ENCODE results near the gene TRIM67. TPM values are rescaled to one million over a fixed set of nuclear protein-coding genes. Genes with fewer than 3 reads are reported as not detected.

Gene TRIM67
- total RNA-seq, 1 experiment from 2014 or later: not detected

DNA sequence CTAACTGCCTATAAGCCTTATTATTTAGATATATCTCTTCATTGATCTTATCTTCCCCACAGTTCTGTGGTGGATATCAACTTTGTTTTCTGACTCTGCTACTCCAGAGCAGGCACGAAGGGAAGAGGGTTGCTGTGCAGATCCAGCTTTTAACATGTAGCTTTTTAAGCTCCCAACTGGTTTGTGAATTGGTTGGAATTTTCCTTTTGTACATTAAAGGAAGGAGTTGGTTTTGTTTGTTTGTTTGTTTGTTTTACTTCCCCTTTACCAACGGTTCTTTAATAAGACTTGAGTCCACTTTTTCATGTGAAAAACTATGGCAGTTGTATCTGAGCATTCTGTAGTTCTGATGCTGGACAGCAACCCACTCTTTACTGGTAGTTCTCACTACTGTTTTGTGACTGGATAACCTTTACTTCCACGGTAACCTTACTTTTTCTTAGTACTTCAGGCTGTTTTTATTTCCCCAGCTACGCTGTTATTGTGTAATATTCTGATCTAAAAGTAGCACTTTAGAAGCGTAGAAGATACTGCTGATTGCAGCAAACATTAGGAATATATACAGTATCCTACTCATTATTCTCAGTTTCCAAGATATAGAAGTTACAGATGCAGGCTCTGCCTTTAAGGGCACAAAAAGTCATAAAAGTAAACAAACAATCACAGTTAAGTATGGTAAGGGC, 80.8 kb downstream of the TRIM67 start (continued):
- TF ChIP-seq, protein P1, sequence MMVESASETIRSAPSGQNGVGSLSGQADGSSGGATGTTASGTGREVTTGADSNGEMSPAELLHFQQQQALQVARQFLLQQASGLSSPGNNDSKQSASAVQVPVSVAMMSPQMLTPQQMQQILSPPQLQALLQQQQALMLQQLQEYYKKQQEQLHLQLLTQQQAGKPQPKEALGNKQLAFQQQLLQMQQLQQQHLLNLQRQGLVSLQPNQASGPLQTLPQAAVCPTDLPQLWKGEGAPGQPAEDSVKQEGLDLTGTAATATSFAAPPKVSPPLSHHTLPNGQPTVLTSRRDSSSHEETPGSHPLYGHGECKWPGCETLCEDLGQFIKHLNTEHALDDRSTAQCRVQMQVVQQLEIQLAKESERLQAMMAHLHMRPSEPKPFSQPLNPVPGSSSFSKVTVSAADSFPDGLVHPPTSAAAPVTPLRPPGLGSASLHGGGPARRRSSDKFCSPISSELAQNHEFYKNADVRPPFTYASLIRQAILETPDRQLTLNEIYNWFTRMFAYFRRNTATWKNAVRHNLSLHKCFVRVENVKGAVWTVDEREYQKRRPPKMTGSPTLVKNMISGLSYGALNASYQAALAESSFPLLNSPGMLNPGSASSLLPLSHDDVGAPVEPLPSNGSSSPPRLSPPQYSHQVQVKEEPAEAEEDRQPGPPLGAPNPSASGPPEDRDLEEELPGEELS (CRISPR knock-in tag; IDR thresholded peaks at IDR 0.05): no peak
- TF ChIP-seq TCF7 (CRISPR knock-in tag; IDR thresholded peaks at IDR 0.05; ENCODE audit: low read depth) (no peak), RELA (CRISPR knock-in tag; IDR thresholded peaks at IDR 0.05; ENCODE audit: borderline replicate concordance) (no peak)

DNA sequence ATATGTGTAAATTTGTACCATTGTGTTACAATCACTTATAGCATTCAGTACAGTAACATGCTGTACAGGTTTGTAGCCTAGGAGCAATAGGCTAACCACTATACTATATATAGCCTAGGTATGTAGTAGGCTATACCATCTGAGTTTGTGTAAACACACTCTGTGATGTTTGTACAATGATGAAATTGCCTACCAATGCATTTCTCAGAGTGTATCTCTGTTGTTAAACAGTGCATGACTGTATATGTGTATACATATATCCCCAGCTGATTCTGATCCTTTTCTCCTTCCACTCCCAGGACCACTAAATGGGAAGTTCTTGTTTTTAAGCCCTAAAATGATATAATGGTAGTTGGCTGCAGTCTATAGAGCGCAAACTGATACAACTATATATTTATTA, 86.9 kb downstream of the TRIM67 start:
- Mint-ChIP-seq H3K4me1 (no peaks in the 10 kb centered on the region), H3K4me3 (no peak overlapping the region), H3K9me3 (no peaks in the 10 kb centered on the region), H3K36me3 (peaks cover 9% of the 10 kb centered on the region), H3K27me3 (ENCODE audit: low read depth) (no peaks in the 10 kb centered on the region), H3K27ac (no peak overlapping the region)
- ATAC-seq (no peak), DNase-seq (ENCODE audit: low spot score) (no peak)
- CTCF ChIA-PET: no interaction called here
- POLR2A ChIA-PET: no interaction called here
- TF ChIP-seq GABPB1 (CRISPR knock-in tag; IDR thresholded peaks at IDR 0.05) (peak; percentile 86), GRHL2 (CRISPR knock-in tag; IDR thresholded peaks at IDR 0.05; ENCODE audit: insufficient replicate concordance, severe bottlenecking) (no peak)
- TF ChIP-seq, protein P2, sequence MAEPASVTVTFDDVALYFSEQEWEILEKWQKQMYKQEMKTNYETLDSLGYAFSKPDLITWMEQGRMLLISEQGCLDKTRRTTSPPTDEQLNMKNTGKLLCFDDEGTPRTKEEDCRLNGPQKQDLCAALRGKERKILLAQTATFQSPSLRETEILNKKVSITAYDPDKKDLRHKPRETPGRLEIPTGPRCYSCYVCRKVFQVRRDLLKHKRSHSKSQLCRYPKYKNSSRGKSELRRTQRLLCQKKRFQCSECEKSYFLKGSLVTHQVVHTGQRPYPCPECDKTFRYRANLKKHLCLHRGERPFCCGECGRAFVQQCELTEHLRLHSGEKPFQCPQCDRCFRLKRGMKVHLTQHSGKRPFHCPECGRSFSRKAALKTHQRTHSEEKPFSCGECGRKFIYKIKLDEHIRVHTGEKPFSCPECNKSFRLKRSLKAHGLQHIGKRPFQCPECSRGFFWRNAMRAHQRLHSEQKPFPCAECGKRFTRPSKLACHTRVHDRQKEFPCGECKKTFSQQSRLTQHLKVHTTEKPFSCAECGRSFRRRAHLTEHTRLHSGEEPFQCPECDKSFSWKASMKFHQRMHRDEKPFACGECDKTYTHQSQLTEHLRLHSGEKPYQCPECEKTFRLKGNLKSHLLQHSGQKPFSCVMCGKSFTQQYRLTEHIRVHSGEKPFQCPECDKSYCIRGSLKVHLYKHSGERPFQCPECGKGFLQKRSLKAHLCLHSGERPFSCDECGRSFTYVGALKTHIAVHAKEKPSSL (CRISPR knock-in tag; conservative IDR thresholded peaks at IDR 0.05): no peak
- TF ChIP-seq, protein P3, sequence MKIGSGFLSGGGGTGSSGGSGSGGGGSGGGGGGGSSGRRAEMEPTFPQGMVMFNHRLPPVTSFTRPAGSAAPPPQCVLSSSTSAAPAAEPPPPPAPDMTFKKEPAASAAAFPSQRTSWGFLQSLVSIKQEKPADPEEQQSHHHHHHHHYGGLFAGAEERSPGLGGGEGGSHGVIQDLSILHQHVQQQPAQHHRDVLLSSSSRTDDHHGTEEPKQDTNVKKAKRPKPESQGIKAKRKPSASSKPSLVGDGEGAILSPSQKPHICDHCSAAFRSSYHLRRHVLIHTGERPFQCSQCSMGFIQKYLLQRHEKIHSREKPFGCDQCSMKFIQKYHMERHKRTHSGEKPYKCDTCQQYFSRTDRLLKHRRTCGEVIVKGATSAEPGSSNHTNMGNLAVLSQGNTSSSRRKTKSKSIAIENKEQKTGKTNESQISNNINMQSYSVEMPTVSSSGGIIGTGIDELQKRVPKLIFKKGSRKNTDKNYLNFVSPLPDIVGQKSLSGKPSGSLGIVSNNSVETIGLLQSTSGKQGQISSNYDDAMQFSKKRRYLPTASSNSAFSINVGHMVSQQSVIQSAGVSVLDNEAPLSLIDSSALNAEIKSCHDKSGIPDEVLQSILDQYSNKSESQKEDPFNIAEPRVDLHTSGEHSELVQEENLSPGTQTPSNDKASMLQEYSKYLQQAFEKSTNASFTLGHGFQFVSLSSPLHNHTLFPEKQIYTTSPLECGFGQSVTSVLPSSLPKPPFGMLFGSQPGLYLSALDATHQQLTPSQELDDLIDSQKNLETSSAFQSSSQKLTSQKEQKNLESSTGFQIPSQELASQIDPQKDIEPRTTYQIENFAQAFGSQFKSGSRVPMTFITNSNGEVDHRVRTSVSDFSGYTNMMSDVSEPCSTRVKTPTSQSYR (CRISPR knock-in tag; IDR thresholded peaks at IDR 0.05): no peak

GRCh38 chr1:231252336-231252735, 90.5 kb downstream of the TRIM67 start:
- ATAC-seq (peak; percentile 63), DNase-seq (ENCODE audit: low spot score) (no peak)
- no peaks in the 10 kb centered on the region for H3K27me3 Mint-ChIP-seq (ENCODE audit: low read depth)
- H3K4me3 Mint-ChIP-seq: no peak overlapping the region
- CTCF ChIA-PET: interaction anchor here (0.9 kb wide), 1 partner anchor 38 kb away, joined by 3 read pairs; no protein-coding TSS in a partner anchor
- peaks cover 16% of the 10 kb centered on the region for H3K36me3 Mint-ChIP-seq
- no peaks in the 10 kb centered on the region for H3K4me1 Mint-ChIP-seq
- H3K27ac Mint-ChIP-seq: no peak overlapping the region
- H3K9me3 Mint-ChIP-seq: no peaks in the 10 kb centered on the region
- TF ChIP-seq, protein P4, sequence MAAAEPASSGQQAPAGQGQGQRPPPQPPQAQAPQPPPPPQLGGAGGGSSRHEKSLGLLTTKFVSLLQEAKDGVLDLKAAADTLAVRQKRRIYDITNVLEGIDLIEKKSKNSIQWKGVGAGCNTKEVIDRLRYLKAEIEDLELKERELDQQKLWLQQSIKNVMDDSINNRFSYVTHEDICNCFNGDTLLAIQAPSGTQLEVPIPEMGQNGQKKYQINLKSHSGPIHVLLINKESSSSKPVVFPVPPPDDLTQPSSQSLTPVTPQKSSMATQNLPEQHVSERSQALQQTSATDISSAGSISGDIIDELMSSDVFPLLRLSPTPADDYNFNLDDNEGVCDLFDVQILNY (CRISPR knock-in tag; IDR thresholded peaks at IDR 0.05): no peak
- TF ChIP-seq RELA (CRISPR knock-in tag; IDR thresholded peaks at IDR 0.05; ENCODE audit: borderline replicate concordance) (no peak), MLX (CRISPR knock-in tag; IDR thresholded peaks at IDR 0.05) (no peak), HMGA2 (CRISPR knock-in tag; IDR thresholded peaks at IDR 0.05) (no peak), TCF7 (CRISPR knock-in tag; IDR thresholded peaks at IDR 0.05; ENCODE audit: low read depth) (no peak), ZNF416 (CRISPR knock-in tag; IDR thresholded peaks at IDR 0.05) (no peak), ZNF121 (CRISPR knock-in tag; IDR thresholded peaks at IDR 0.05) (no peak), JAZF1 (CRISPR knock-in tag; IDR thresholded peaks at IDR 0.05) (no peak)
- TF ChIP-seq, protein P5, sequence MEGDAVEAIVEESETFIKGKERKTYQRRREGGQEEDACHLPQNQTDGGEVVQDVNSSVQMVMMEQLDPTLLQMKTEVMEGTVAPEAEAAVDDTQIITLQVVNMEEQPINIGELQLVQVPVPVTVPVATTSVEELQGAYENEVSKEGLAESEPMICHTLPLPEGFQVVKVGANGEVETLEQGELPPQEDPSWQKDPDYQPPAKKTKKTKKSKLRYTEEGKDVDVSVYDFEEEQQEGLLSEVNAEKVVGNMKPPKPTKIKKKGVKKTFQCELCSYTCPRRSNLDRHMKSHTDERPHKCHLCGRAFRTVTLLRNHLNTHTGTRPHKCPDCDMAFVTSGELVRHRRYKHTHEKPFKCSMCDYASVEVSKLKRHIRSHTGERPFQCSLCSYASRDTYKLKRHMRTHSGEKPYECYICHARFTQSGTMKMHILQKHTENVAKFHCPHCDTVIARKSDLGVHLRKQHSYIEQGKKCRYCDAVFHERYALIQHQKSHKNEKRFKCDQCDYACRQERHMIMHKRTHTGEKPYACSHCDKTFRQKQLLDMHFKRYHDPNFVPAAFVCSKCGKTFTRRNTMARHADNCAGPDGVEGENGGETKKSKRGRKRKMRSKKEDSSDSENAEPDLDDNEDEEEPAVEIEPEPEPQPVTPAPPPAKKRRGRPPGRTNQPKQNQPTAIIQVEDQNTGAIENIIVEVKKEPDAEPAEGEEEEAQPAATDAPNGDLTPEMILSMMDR (IDR thresholded peaks at IDR 0.05): no peak
- TF ChIP-seq, protein P6, sequence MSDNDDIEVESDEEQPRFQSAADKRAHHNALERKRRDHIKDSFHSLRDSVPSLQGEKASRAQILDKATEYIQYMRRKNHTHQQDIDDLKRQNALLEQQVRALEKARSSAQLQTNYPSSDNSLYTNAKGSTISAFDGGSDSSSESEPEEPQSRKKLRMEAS (CRISPR knock-in tag; IDR thresholded peaks at IDR 0.05): no peak
- POLR2A ChIA-PET: no interaction called here
